ENCODE results near the gene CD93. TPM values are rescaled to one million over a fixed set of nuclear protein-coding genes. Genes with fewer than 3 reads are reported as not detected.

CD93 gene
- total and polyA plus RNA-seq, 3 donors from 2014 or later, result 9.4 to 14.8 (median 14.2) TPM

- H3K27ac ChIP-seq, result no peak overlapping the region
- WGBS, 2 donors, result 86 to 90% methylated on average over 11 of the region's 11 CpGs
- intact Hi-C loops (cut with DNase I; ENCODE audit: low total_unique reads), result no loop called here
- no peaks in the 10 kb centered on the region for H3K36me3 ChIP-seq (ENCODE audit: low read depth, missing control alignments)
- TF ChIP-seq CTCF (IDR thresholded peaks at IDR 0.05), result no peak
- no peak for TF ChIP-seq POLR2A (IDR thresholded peaks at IDR 0.05)
- H3K4me3 ChIP-seq, result no peak overlapping the region
- no peaks in the 10 kb centered on the region for H3K27me3 ChIP-seq
- no peak for DNase-seq
- H3K4me1 ChIP-seq, result peaks cover 15% of the 10 kb centered on the region
- H3K9me3 ChIP-seq, result no peaks in the 10 kb centered on the region
Measured at GRCh38 chr20:23096986-23097520, 10.9 kb upstream of the CD93 start.

- no peak for TF ChIP-seq CTCF (IDR thresholded peaks at IDR 0.05)
- TF ChIP-seq POLR2A (IDR thresholded peaks at IDR 0.05), result no peak
- no peaks in the 10 kb centered on the region for H3K36me3 ChIP-seq (ENCODE audit: low read depth, missing control alignments)
- no peaks in the 10 kb centered on the region for H3K27me3 ChIP-seq
Measured at GRCh38 chr20:23096097-23096496, 10.0 kb upstream of the CD93 start.

GRCh38 chr20:23095499-23095898 is 9.4 kb upstream of the CD93 start:
- no peaks in the 10 kb centered on the region for H3K9me3 ChIP-seq
- H3K4me1 ChIP-seq, result peaks cover 20% of the 10 kb centered on the region
- 75 to 88% methylated on average over 3 of the region's 3 CpGs for WGBS, 2 donors
- H3K27ac ChIP-seq, result no peak overlapping the region
- TF ChIP-seq CTCF (IDR thresholded peaks at IDR 0.05) (no peak), POLR2A (IDR thresholded peaks at IDR 0.05) (no peak)
- intact Hi-C loops (cut with DNase I; ENCODE audit: low total_unique reads), result no loop called here
- H3K4me3 ChIP-seq, result no peak overlapping the region
- no peaks in the 10 kb centered on the region for H3K36me3 ChIP-seq (ENCODE audit: low read depth, missing control alignments)
- no peaks in the 10 kb centered on the region for H3K27me3 ChIP-seq
- DNase-seq, result no peak

More at GRCh38 chr20:23096097-23096496, 10.0 kb upstream of the CD93 start:
- H3K9me3 ChIP-seq, result no peaks in the 10 kb centered on the region
- H3K27ac ChIP-seq, result no peak overlapping the region
- 93 to 96% methylated on average over 3 of the region's 3 CpGs for WGBS, 2 donors
- no peak overlapping the region for H3K4me3 ChIP-seq
- no peak for DNase-seq
- peaks cover 20% of the 10 kb centered on the region for H3K4me1 ChIP-seq
- intact Hi-C loops (cut with DNase I; ENCODE audit: low total_unique reads), result no loop called here

- 92 to 95% methylated on average over 8 of the region's 8 CpGs for WGBS, 2 donors
- Histone ChIP-seq H3K27me3 (no peaks in the 10 kb centered on the region), H3K4me3 (no peak overlapping the region), H3K36me3 (ENCODE audit: low read depth, missing control alignments) (no peaks in the 10 kb centered on the region), H3K9me3 (no peaks in the 10 kb centered on the region), H3K4me1 (peaks cover 20% of the 10 kb centered on the region), H3K27ac (no peak overlapping the region)
- intact Hi-C loops (cut with DNase I; ENCODE audit: low total_unique reads), result no loop called here
- DNase-seq, result no peak
- TF ChIP-seq CTCF (IDR thresholded peaks at IDR 0.05) (no peak), POLR2A (IDR thresholded peaks at IDR 0.05) (no peak)
Measured at GRCh38 chr20:23094927-23095326, 8.8 kb upstream of the CD93 start.

- TF ChIP-seq CTCF (IDR thresholded peaks at IDR 0.05), result no peak
- TF ChIP-seq POLR2A (IDR thresholded peaks at IDR 0.05), result no peak
- H3K27ac ChIP-seq, result no peak overlapping the region
- H3K36me3 ChIP-seq (ENCODE audit: low read depth, missing control alignments), result no peaks in the 10 kb centered on the region
- H3K4me1 ChIP-seq, result peaks cover 19% of the 10 kb centered on the region
- WGBS, 2 donors, result 82 to 91% methylated on average over 13 of the region's 13 CpGs
- no peaks in the 10 kb centered on the region for H3K27me3 ChIP-seq
- no peak overlapping the region for H3K4me3 ChIP-seq
- intact Hi-C loops (cut with DNase I; ENCODE audit: low total_unique reads), result no loop called here
- H3K9me3 ChIP-seq, result no peaks in the 10 kb centered on the region
- DNase-seq, result no peak
Measured at GRCh38 chr20:23094213-23094896, 8.2 kb upstream of the CD93 start.

Data from testis (tissue), 3 donors.